MM.1S (cell line): ENCODE results near the gene HTRA3.

ENCODE experiments used
- DNase-seq: peaks from one replicate; pipeline ENCODE4 v3.0.0-alpha.2; 2015
- H2AFZ ChIP-seq: fragments of 300-600 bp; sonication (generic); 2 replicates; pipeline ENCODE4 v1.6.0; 2016; ENCODE audit warnings: antibody characterized with exemption, low read length
- H3F3A ChIP-seq: fragments of 300-600 bp; sonication (generic); 2 replicates; pipeline ENCODE4 v1.6.1; 2016; ENCODE audit warnings: mild to moderate bottlenecking, antibody characterized with exemption, low read length, moderate library complexity, mixed read lengths; ENCODE audit not compliant: insufficient read depth
- H3K27ac ChIP-seq: fragments of 300-600 bp; sonication (generic); 2 replicates; pipeline ENCODE4 v1.5.1; 2016; ENCODE audit warnings: mild to moderate bottlenecking, low read length
- H3K27me3 ChIP-seq: fragments of 300-600 bp; sonication (generic); replicated peaks from 2 replicates; pipeline ENCODE4 v1.6.0; 2016; ENCODE audit warnings: low read length; ENCODE audit not compliant: insufficient read depth
- H3K36me3 ChIP-seq: fragments of 300-600 bp; sonication (generic); replicated peaks from 2 replicates; pipeline ENCODE4 v1.6.1; 2016; ENCODE audit warnings: mild to moderate bottlenecking, low read length, mixed read lengths; ENCODE audit not compliant: insufficient read depth
- H3K4me1 ChIP-seq: fragments of 300-600 bp; sonication (generic); 2 replicates; pipeline ENCODE4 v1.6.1; 2016; ENCODE audit warnings: low read length, mixed read lengths
- H3K4me2 ChIP-seq: fragments of 300-600 bp; sonication (generic); 2 replicates; pipeline ENCODE4 v1.6.0; 2016; ENCODE audit warnings: low read depth, low read length
- H3K4me3 ChIP-seq: fragments of 300-600 bp; sonication (generic); 2 replicates; pipeline ENCODE4 v1.5.1; 2016; ENCODE audit warnings: low read length, mixed read lengths
- H3K79me2 ChIP-seq: fragments of 300-600 bp; sonication (generic); 2 replicates; pipeline ENCODE4 v1.6.1; 2016; ENCODE audit warnings: mixed run types, low read length, mixed read lengths
- H3K9ac ChIP-seq: fragments of 300-600 bp; sonication (generic); 2 replicates; pipeline ENCODE4 v1.6.1; 2016; ENCODE audit warnings: low read length, mixed read lengths
- H3K9me2 ChIP-seq: fragments of 300-600 bp; sonication (generic); replicated peaks from 2 replicates; pipeline ENCODE4 v1.6.1; 2016; ENCODE audit warnings: mild to moderate bottlenecking, low read length, mixed read lengths; ENCODE audit not compliant: insufficient read depth
- H3K9me3 ChIP-seq: fragments of 300-600 bp; sonication (generic); replicated peaks from 2 replicates; pipeline ENCODE4 v1.6.1; 2016; ENCODE audit warnings: mild to moderate bottlenecking, low read length, mixed read lengths; ENCODE audit not compliant: insufficient read depth
- H4K20me1 ChIP-seq: fragments of 300-600 bp; sonication (generic); 2 replicates; pipeline ENCODE4 v1.6.1; 2016; ENCODE audit warnings: mild to moderate bottlenecking, low read length, moderate library complexity, mixed read lengths; ENCODE audit not compliant: insufficient read depth
- EZH2 ChIP-seq: fragments of 300-600 bp; sonication (generic); optimal IDR thresholded peaks from 2 replicates; pipeline ENCODE3; 2017; ENCODE audit warnings: low read depth, mild to moderate bottlenecking, antibody characterized with exemption, low read length, mixed read lengths
- EZH2phosphoT487 ChIP-seq: fragments of 300-600 bp; sonication (generic); IDR thresholded peaks from 2 replicates; pipeline ENCODE4 v1.6.1; 2018; ENCODE audit warnings: antibody characterized with exemption, low read length
- TF ChIP-seq, protein P1 (sequence below): fragments of 300-600 bp; sonication (generic); IDR thresholded peaks from 2 replicates; pipeline ENCODE4 v1.5.1; 2016; ENCODE audit warnings: antibody characterized with exemption, low read length, mixed read lengths

The HTRA3 gene

DNA sequence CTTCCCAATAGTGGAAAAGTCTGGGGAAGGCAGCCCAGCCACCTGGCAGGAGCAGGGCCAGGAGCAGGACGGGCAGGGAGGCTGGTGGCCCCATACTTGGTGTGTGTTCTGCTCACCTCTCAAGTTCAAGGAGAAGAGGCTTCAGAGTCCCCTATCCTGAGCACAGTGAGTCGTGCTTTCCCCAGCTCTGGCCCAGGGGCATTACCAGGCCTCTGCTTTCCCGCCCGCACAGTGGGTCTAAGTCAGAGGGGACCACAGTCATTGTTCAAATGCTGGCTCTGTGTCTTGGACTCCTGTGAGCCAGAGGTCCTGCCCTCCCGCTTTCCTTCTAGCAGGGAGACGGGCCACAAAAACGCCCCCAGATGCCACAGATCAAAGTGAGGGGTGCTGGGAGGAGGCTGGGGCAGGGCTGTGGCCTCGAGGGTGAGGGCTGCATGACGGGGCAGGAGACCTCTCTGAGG, 27.6 kb downstream of the HTRA3 start:
- no peak for DNase-seq
- Histone ChIP-seq H3F3A (no peaks in the 10 kb centered on the region), H3K9ac (no peak overlapping the region), H3K9me3 (no peaks in the 10 kb centered on the region), H3K27ac (no peak overlapping the region), H3K9me2 (no peaks in the 10 kb centered on the region), H3K4me1 (no peaks in the 10 kb centered on the region), H3K27me3 (peaks cover 66% of the 10 kb centered on the region), H3K4me3 (no peak overlapping the region), H3K36me3 (no peaks in the 10 kb centered on the region), H3K79me2 (no peaks in the 10 kb centered on the region), H3K4me2 (no peak overlapping the region), H2AFZ (no peak overlapping the region), H4K20me1 (no peaks in the 10 kb centered on the region)
- no peak for TF ChIP-seq EZH2
- TF ChIP-seq EZH2phosphoT487: no peak
- TF ChIP-seq, protein P1, sequence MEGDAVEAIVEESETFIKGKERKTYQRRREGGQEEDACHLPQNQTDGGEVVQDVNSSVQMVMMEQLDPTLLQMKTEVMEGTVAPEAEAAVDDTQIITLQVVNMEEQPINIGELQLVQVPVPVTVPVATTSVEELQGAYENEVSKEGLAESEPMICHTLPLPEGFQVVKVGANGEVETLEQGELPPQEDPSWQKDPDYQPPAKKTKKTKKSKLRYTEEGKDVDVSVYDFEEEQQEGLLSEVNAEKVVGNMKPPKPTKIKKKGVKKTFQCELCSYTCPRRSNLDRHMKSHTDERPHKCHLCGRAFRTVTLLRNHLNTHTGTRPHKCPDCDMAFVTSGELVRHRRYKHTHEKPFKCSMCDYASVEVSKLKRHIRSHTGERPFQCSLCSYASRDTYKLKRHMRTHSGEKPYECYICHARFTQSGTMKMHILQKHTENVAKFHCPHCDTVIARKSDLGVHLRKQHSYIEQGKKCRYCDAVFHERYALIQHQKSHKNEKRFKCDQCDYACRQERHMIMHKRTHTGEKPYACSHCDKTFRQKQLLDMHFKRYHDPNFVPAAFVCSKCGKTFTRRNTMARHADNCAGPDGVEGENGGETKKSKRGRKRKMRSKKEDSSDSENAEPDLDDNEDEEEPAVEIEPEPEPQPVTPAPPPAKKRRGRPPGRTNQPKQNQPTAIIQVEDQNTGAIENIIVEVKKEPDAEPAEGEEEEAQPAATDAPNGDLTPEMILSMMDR: no peak

GRCh38 chr4:8297691-8298485, 28.3 kb downstream of the HTRA3 start:
- Histone ChIP-seq H3K27ac (no peak overlapping the region), H3K27me3 (peaks cover 66% of the 10 kb centered on the region), H3K4me3 (no peak overlapping the region), H4K20me1 (no peaks in the 10 kb centered on the region), H2AFZ (no peak overlapping the region), H3K79me2 (no peaks in the 10 kb centered on the region), H3F3A (no peaks in the 10 kb centered on the region), H3K9me2 (no peaks in the 10 kb centered on the region), H3K36me3 (no peaks in the 10 kb centered on the region), H3K4me1 (no peaks in the 10 kb centered on the region), H3K9ac (no peak overlapping the region), H3K9me3 (no peaks in the 10 kb centered on the region), H3K4me2 (no peak overlapping the region)
- TF ChIP-seq EZH2phosphoT487: no peak
- TF ChIP-seq, protein P1: no peak
- TF ChIP-seq EZH2: no peak
- DNase-seq: no peak

DNA sequence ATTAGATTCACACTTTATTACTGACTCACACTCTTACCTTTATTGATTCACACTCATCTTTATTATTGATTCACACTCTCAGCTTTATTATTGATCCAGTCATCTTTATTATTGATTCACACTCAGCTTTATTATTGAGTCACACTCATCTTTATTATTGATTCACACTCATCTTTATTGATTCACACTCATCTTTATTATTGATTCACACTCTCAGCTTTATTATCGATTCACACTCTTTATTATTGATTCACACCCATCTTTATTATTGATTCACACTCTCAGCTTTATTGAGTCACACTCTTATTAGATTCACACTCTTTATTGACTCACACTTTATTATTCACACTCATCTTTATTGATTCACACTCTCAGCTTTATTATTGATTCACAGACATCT, 31.3 kb downstream of the HTRA3 start:
- no peak for TF ChIP-seq EZH2phosphoT487
- no peak for TF ChIP-seq EZH2
- TF ChIP-seq, protein P1: no peak
- DNase-seq: no peak
- H3K9me3 ChIP-seq: no peaks in the 10 kb centered on the region

More for the DNA sequence above, 31.3 kb downstream of the HTRA3 start:
- H3K27ac ChIP-seq: no peak overlapping the region
- H3K4me1 ChIP-seq: no peaks in the 10 kb centered on the region
- H3K27me3 ChIP-seq: peaks cover 87% of the 10 kb centered on the region
- H2AFZ ChIP-seq: no peak overlapping the region
- H3K36me3 ChIP-seq: no peaks in the 10 kb centered on the region
- no peaks in the 10 kb centered on the region for H3K79me2 ChIP-seq
- H3F3A ChIP-seq: no peaks in the 10 kb centered on the region
- no peak overlapping the region for H3K9ac ChIP-seq
- no peak overlapping the region for H3K4me2 ChIP-seq
- no peak overlapping the region for H3K4me3 ChIP-seq
- H4K20me1 ChIP-seq: no peaks in the 10 kb centered on the region
- no peaks in the 10 kb centered on the region for H3K9me2 ChIP-seq
